B cell (primary cell): ENCODE measurements around the gene DCP1A.

ENCODE experiments used
- EZH2 ChIP-seq: IDR thresholded peaks from 2 replicates; pipeline ENCODE4 v1.6.1; 2012; ENCODE audit warnings: borderline replicate concordance, low read depth, mild to moderate bottlenecking, moderate library complexity, low read length; ENCODE audit not compliant: insufficient read depth, poor library complexity, severe bottlenecking
- TF ChIP-seq, protein P1 (sequence below): fragments of 200-600 bp; IDR thresholded peaks from one replicate; pipeline ENCODE4 v1.8.0; 2022; ENCODE audit warnings: antibody characterized with exemption, mild to moderate bottlenecking

DNA sequence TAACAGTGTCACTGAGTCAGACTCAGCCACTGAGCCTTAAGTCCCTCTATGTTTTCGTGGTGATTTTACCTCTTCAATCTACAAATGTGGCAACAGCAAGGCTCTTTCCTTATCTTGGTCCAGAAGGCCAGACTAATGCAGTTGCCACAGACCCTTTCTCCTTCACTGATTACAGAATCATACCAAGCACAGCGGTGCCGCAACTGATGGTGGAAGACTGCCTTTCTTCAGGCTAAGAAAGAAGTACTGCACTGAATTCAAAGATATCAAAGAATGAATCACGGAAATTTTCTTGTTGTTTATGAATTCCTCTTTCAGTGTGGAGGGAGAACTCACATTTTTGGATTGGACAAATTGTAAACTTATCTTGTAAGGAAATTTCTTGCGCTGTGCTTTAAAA, 18.6 kb downstream of the DCP1A start:
- TF ChIP-seq, protein P1, sequence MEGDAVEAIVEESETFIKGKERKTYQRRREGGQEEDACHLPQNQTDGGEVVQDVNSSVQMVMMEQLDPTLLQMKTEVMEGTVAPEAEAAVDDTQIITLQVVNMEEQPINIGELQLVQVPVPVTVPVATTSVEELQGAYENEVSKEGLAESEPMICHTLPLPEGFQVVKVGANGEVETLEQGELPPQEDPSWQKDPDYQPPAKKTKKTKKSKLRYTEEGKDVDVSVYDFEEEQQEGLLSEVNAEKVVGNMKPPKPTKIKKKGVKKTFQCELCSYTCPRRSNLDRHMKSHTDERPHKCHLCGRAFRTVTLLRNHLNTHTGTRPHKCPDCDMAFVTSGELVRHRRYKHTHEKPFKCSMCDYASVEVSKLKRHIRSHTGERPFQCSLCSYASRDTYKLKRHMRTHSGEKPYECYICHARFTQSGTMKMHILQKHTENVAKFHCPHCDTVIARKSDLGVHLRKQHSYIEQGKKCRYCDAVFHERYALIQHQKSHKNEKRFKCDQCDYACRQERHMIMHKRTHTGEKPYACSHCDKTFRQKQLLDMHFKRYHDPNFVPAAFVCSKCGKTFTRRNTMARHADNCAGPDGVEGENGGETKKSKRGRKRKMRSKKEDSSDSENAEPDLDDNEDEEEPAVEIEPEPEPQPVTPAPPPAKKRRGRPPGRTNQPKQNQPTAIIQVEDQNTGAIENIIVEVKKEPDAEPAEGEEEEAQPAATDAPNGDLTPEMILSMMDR = no peak
- TF ChIP-seq EZH2 = no peak
